ENCODE measurements around the gene POMGNT1.

Gene POMGNT1

GRCh38 chr1:46171351-46171750 lies 26.9 kb downstream of the POMGNT1 start:
- H3K4me3 ChIP-seq (ENCODE audit: low read length in 2 of 2), result no peak overlapping the region
- no peaks in the 10 kb centered on the region for H3K9me3 ChIP-seq (ENCODE audit: control insufficient read depth in 2 of 2, low read length in 2 of 2)
- H3K27ac ChIP-seq (ENCODE audit: low read length), result no peak overlapping the region
- H3K9ac ChIP-seq (ENCODE audit: low read length in 2 of 2), result no peak overlapping the region
- no peaks in the 10 kb centered on the region for H3K36me3 ChIP-seq (ENCODE audit: control insufficient read depth in 2 of 2, insufficient read depth in 2 of 2, low read length in 2 of 2)
- peaks cover 4 to 11% of the 10 kb centered on the region in 2 donors for H3K27me3 ChIP-seq (ENCODE audit: control insufficient read depth in 1 of 2, insufficient read depth in 2 of 2, low read length in 2 of 2)
- H3K4me1 ChIP-seq (ENCODE audit: control insufficient read depth, insufficient read depth, low read length), result peaks cover 36% of the 10 kb centered on the region

GRCh38 chr1:46169811-46170454 lies 28.3 kb downstream of the POMGNT1 start:
- no peaks in the 10 kb centered on the region for H3K9me3 ChIP-seq (ENCODE audit: control insufficient read depth in 2 of 2, low read length in 2 of 2)
- H3K4me1 ChIP-seq (ENCODE audit: control insufficient read depth, insufficient read depth, low read length), result peaks cover 35% of the 10 kb centered on the region
- H3K9ac ChIP-seq (ENCODE audit: low read length in 2 of 2), result no peak overlapping the region
- peaks cover 4 to 11% of the 10 kb centered on the region in 2 donors for H3K27me3 ChIP-seq (ENCODE audit: control insufficient read depth in 1 of 2, insufficient read depth in 2 of 2, low read length in 2 of 2)
- H3K4me3 ChIP-seq (ENCODE audit: low read length in 2 of 2), result no peak overlapping the region
- no peaks in the 10 kb centered on the region for H3K36me3 ChIP-seq (ENCODE audit: control insufficient read depth in 2 of 2, insufficient read depth in 2 of 2, low read length in 2 of 2)
- no peak overlapping the region for H3K27ac ChIP-seq (ENCODE audit: low read length)

DNA sequence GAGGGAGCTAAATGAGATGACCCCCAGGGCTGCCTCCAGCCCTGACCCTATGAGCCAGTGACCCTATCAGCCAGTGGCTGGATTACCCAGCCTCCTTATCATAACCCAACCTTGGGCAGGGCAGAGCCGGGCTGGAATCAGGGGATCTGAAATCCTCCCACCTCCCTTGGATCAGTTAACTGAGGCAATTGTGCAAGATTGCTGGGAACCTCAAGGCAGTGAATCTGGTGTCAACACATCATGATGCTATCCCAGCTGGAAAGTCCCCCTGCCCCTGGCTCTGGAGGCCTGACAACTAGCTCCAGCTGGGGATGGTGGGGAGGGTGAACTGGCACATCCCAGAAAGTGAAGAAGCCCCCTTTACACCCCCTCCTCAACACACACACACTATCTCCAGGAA lies 29.8 kb downstream of the POMGNT1 start:
- Histone ChIP-seq H3K27ac (ENCODE audit: low read length) (no peak overlapping the region), H3K27me3 (ENCODE audit: control insufficient read depth in 1 of 2, insufficient read depth in 2 of 2, low read length in 2 of 2) (peaks cover 4 to 11% of the 10 kb centered on the region in 2 donors), H3K4me3 (ENCODE audit: low read length in 2 of 2) (no peak overlapping the region), H3K9me3 (ENCODE audit: control insufficient read depth in 2 of 2, low read length in 2 of 2) (no peaks in the 10 kb centered on the region), H3K4me1 (ENCODE audit: control insufficient read depth, insufficient read depth, low read length) (peaks cover 20% of the 10 kb centered on the region), H3K36me3 (ENCODE audit: control insufficient read depth in 2 of 2, insufficient read depth in 2 of 2, low read length in 2 of 2) (no peaks in the 10 kb centered on the region), H3K9ac (ENCODE audit: low read length in 2 of 2) (no peak overlapping the region)

GRCh38 chr1:46166521-46167462 lies 31.4 kb downstream of the POMGNT1 start:
- peak overlapping the region; percentile 7 to 13 for H3K9ac ChIP-seq (ENCODE audit: low read length in 2 of 2)
- peaks cover 14% of the 10 kb centered on the region for H3K4me1 ChIP-seq (ENCODE audit: control insufficient read depth, insufficient read depth, low read length)
- no peaks in the 10 kb centered on the region for H3K9me3 ChIP-seq (ENCODE audit: control insufficient read depth in 2 of 2, low read length in 2 of 2)
- H3K27me3 ChIP-seq (ENCODE audit: control insufficient read depth in 1 of 2, insufficient read depth in 2 of 2, low read length in 2 of 2), result peaks cover 4 to 11% of the 10 kb centered on the region in 2 donors
- peak overlapping the region; percentile 55 for H3K27ac ChIP-seq (ENCODE audit: low read length)
- H3K36me3 ChIP-seq (ENCODE audit: control insufficient read depth in 2 of 2, insufficient read depth in 2 of 2, low read length in 2 of 2), result no peaks in the 10 kb centered on the region
- H3K4me3 ChIP-seq (ENCODE audit: low read length in 2 of 2), result peak overlapping the region; percentile 38 to 69

GRCh38 chr1:46160212-46160611 lies 38.0 kb downstream of the POMGNT1 start:
- no peak overlapping the region for H3K9ac ChIP-seq (ENCODE audit: low read length in 2 of 2)
- H3K27ac ChIP-seq (ENCODE audit: low read length), result no peak overlapping the region
- no peaks in the 10 kb centered on the region for H3K27me3 ChIP-seq (ENCODE audit: control insufficient read depth in 1 of 2, insufficient read depth in 2 of 2, low read length in 2 of 2)
- no peaks in the 10 kb centered on the region for H3K36me3 ChIP-seq (ENCODE audit: control insufficient read depth in 2 of 2, insufficient read depth in 2 of 2, low read length in 2 of 2)
- H3K4me1 ChIP-seq (ENCODE audit: control insufficient read depth, insufficient read depth, low read length), result no peaks in the 10 kb centered on the region
- no peaks in the 10 kb centered on the region for H3K9me3 ChIP-seq (ENCODE audit: control insufficient read depth in 2 of 2, low read length in 2 of 2)
- H3K4me3 ChIP-seq (ENCODE audit: low read length in 2 of 2), result no peak overlapping the region

GRCh38 chr1:46159516-46159915 lies 38.7 kb downstream of the POMGNT1 start:
- H3K9me3 ChIP-seq (ENCODE audit: control insufficient read depth in 2 of 2, low read length in 2 of 2), result no peaks in the 10 kb centered on the region
- no peak overlapping the region for H3K27ac ChIP-seq (ENCODE audit: low read length)
- no peaks in the 10 kb centered on the region for H3K36me3 ChIP-seq (ENCODE audit: control insufficient read depth in 2 of 2, insufficient read depth in 2 of 2, low read length in 2 of 2)
- no peaks in the 10 kb centered on the region for H3K27me3 ChIP-seq (ENCODE audit: control insufficient read depth in 1 of 2, insufficient read depth in 2 of 2, low read length in 2 of 2)
- H3K9ac ChIP-seq (ENCODE audit: low read length in 2 of 2), result no peak overlapping the region
- no peak overlapping the region for H3K4me3 ChIP-seq (ENCODE audit: low read length in 2 of 2)
- no peaks in the 10 kb centered on the region for H3K4me1 ChIP-seq (ENCODE audit: control insufficient read depth, insufficient read depth, low read length)

DNA sequence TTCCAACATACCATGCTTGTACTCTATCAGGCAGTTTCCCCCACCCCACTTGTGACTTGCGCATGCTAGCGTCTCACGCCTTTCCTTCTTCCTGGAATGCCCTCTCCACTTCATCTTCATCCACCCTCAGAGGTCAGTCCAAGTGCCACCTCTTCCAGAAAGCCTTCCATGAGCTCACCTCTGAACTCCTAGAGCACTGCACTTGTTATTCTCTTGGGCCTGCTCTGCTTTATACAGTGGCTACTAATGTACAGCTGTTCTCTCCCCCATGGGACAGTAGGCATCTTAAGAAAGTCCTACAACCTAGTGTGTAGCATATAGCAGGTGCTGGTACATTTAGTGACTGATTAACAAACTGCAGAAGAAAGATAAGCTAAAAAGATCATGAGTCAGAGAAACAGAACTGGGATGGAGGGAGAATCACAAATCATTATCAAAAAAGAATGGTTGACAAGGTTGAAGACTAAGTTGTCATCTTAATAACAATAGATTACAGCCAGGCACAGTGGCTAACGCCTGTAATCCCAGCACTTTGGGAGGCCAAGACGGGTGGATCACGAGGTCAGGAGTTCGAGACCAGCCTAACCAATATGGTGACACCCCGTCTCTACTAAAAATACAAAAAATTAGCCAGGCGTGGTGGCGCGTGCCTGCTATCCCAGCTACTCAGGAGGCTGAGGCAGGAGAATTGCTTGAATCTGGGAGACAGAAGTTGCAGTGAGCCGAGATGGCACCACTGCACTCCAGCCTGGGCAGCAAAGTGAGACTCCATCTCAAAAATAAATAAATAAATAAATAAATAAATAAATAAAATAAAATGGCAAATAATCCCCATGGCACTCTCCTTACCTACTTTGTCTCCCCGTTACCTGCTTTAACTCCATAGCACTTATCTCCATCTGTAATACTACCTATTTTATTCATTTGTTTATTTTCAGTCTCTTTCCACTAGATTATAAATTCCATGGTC lies 39.6 kb downstream of the POMGNT1 start:
- Histone ChIP-seq H3K27me3 (ENCODE audit: control insufficient read depth in 1 of 2, insufficient read depth in 2 of 2, low read length in 2 of 2) (no peaks in the 10 kb centered on the region), H3K4me3 (ENCODE audit: low read length in 2 of 2) (no peak overlapping the region), H3K9me3 (ENCODE audit: control insufficient read depth in 2 of 2, low read length in 2 of 2) (no peaks in the 10 kb centered on the region), H3K9ac (ENCODE audit: low read length in 2 of 2) (no peak overlapping the region), H3K27ac (ENCODE audit: low read length) (no peak overlapping the region), H3K36me3 (ENCODE audit: control insufficient read depth in 2 of 2, insufficient read depth in 2 of 2, low read length in 2 of 2) (no peaks in the 10 kb centered on the region), H3K4me1 (ENCODE audit: control insufficient read depth, insufficient read depth, low read length) (no peaks in the 10 kb centered on the region)

GRCh38 chr1:46157916-46158311 lies 40.3 kb downstream of the POMGNT1 start:
- Histone ChIP-seq H3K9me3 (ENCODE audit: control insufficient read depth in 2 of 2, low read length in 2 of 2) (no peaks in the 10 kb centered on the region), H3K4me1 (ENCODE audit: control insufficient read depth, insufficient read depth, low read length) (no peaks in the 10 kb centered on the region), H3K36me3 (ENCODE audit: control insufficient read depth in 2 of 2, insufficient read depth in 2 of 2, low read length in 2 of 2) (no peaks in the 10 kb centered on the region), H3K4me3 (ENCODE audit: low read length in 2 of 2) (no peak overlapping the region), H3K27me3 (ENCODE audit: control insufficient read depth in 1 of 2, insufficient read depth in 2 of 2, low read length in 2 of 2) (no peaks in the 10 kb centered on the region), H3K9ac (ENCODE audit: low read length in 2 of 2) (no peak overlapping the region), H3K27ac (ENCODE audit: low read length) (no peak overlapping the region)

GRCh38 chr1:46153732-46154131 lies 44.5 kb downstream of the POMGNT1 start:
- no peak overlapping the region for H3K27ac ChIP-seq (ENCODE audit: low read length)
- H3K36me3 ChIP-seq (ENCODE audit: control insufficient read depth in 2 of 2, insufficient read depth in 2 of 2, low read length in 2 of 2), result no peaks in the 10 kb centered on the region
- H3K9me3 ChIP-seq (ENCODE audit: control insufficient read depth in 2 of 2, low read length in 2 of 2), result no peaks in the 10 kb centered on the region
- no peaks in the 10 kb centered on the region for H3K27me3 ChIP-seq (ENCODE audit: control insufficient read depth in 1 of 2, insufficient read depth in 2 of 2, low read length in 2 of 2)
- no peak overlapping the region for H3K4me3 ChIP-seq (ENCODE audit: low read length in 2 of 2)
- H3K9ac ChIP-seq (ENCODE audit: low read length in 2 of 2), result no peak overlapping the region
- H3K4me1 ChIP-seq (ENCODE audit: control insufficient read depth, insufficient read depth, low read length), result no peaks in the 10 kb centered on the region

- Histone ChIP-seq H3K9me3 (ENCODE audit: control insufficient read depth in 2 of 2, low read length in 2 of 2) (no peaks in the 10 kb centered on the region), H3K27me3 (ENCODE audit: control insufficient read depth in 1 of 2, insufficient read depth in 2 of 2, low read length in 2 of 2) (no peaks in the 10 kb centered on the region), H3K4me1 (ENCODE audit: control insufficient read depth, insufficient read depth, low read length) (no peaks in the 10 kb centered on the region), H3K36me3 (ENCODE audit: control insufficient read depth in 2 of 2, insufficient read depth in 2 of 2, low read length in 2 of 2) (no peaks in the 10 kb centered on the region), H3K9ac (ENCODE audit: low read length in 2 of 2) (no peak overlapping the region), H3K27ac (ENCODE audit: low read length) (no peak overlapping the region), H3K4me3 (ENCODE audit: low read length in 2 of 2) (no peak overlapping the region)
Measured at GRCh38 chr1:46153228-46153627, 45.0 kb downstream of the POMGNT1 start.

Data from stomach smooth muscle (tissue), 2 donors.